ENCODE data around the gene FAM193A.
A peak's percentile ranks its signal among the peaks of the same experiment; 100 is the strongest.
"Not testable (repeated sequence)": the region's sequence is repeated elsewhere in the genome, so short reads cannot be mapped to it uniquely, and the experiment has no call there.

Gene FAM193A

DNA sequence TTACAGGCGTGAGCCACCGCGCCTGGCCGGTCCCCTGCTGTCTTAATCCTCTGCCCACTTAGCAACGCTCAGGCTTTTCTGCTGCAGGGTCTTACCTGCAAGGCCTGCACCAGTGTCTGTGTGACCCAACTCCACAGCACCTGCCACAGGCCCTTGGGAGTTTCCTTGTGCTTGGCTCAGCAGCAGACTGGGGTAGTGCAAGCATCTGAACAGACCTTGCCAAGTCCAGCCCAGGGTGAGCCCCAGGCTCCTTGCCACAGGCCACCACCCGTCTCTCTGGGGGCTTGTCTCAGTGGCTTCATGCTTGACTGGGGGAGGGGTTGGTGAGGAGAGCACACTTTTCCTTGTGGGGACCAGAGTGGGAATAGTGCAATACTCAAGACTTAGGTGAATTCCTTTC is 87.0 kb downstream of the FAM193A start:
- no peak overlapping the region for H3K9ac ChIP-seq (ENCODE audit: insufficient read length)
- H3K27ac ChIP-seq: peak overlapping the region; percentile 30; the same call in 1 of the 2 replicates
- TF ChIP-seq POLR2AphosphoS5 (IDR thresholded peaks at IDR 0.05; ENCODE audit: borderline replicate concordance, low read depth, low read length) (no peak), EZH2 (IDR thresholded peaks at IDR 0.05) (no peak), FOXP2 (optimal IDR thresholded peaks at IDR 0.05; ENCODE audit: control extremely low read depth, extremely low read length, insufficient read depth) (no peak)
- H3K9me3 ChIP-seq (ENCODE audit: low read depth, low read length): no peaks in the 10 kb centered on the region
- no peak for DNase-seq (ENCODE audit: low read depth, low spot score)
- peaks cover 18% of the 10 kb centered on the region; the same call in 1 of the 2 replicates for H3K36me3 ChIP-seq (ENCODE audit: insufficient read depth, low read length)
- no peak overlapping the region for H3K4me3 ChIP-seq

GRCh38 chr4:2624782-2625530 is 88.5 kb downstream of the FAM193A start:
- Histone ChIP-seq H3K36me3 (ENCODE audit: insufficient read depth, low read length) (peaks cover 28% of the 10 kb centered on the region), H3K9ac (ENCODE audit: insufficient read length) (no peak overlapping the region), H3K4me3 (no peak overlapping the region), H3K9me3 (ENCODE audit: low read depth, low read length) (no peaks in the 10 kb centered on the region), H3K27ac (peak overlapping the region; percentile 19; the same call in 1 of the 2 replicates)
- no peak for DNase-seq (ENCODE audit: low read depth, low spot score)
- no peak for TF ChIP-seq EZH2 (IDR thresholded peaks at IDR 0.05)
- no peak for TF ChIP-seq FOXP2 (optimal IDR thresholded peaks at IDR 0.05; ENCODE audit: control extremely low read depth, extremely low read length, insufficient read depth)
- TF ChIP-seq POLR2AphosphoS5 (IDR thresholded peaks at IDR 0.05; ENCODE audit: borderline replicate concordance, low read depth, low read length): no peak

DNA sequence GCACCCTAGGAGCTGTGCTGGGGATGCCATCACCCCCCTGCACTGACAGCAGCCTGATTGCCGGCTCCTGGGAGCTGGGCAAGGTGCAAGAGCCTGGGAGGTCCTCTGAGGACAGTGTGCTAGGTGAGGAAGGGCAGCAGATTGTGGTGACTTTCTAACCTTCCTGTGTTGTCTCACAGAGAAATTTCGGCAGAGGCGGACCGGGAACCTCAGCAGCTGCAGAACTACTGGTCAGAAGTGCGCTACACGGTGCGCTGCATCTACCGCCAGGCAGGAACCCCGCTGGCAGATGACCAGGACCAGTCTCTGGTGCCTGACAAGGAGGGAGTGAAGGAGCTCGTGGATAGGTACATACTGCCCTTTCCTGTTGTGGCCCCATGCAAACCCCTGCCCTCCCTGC is 89.8 kb downstream of the FAM193A start:
- peaks cover 40% of the 10 kb centered on the region for H3K36me3 ChIP-seq (ENCODE audit: insufficient read depth, low read length)
- H3K4me3 ChIP-seq: no peak overlapping the region
- DNase-seq (ENCODE audit: low read depth, low spot score): no peak
- H3K9me3 ChIP-seq (ENCODE audit: low read depth, low read length): no peaks in the 10 kb centered on the region
- H3K27ac ChIP-seq: no peak overlapping the region
- H3K9ac ChIP-seq (ENCODE audit: insufficient read length): no peak overlapping the region
- TF ChIP-seq EZH2 (IDR thresholded peaks at IDR 0.05) (no peak), POLR2AphosphoS5 (IDR thresholded peaks at IDR 0.05; ENCODE audit: borderline replicate concordance, low read depth, low read length) (no peak), FOXP2 (optimal IDR thresholded peaks at IDR 0.05; ENCODE audit: control extremely low read depth, extremely low read length, insufficient read depth) (no peak)

DNA sequence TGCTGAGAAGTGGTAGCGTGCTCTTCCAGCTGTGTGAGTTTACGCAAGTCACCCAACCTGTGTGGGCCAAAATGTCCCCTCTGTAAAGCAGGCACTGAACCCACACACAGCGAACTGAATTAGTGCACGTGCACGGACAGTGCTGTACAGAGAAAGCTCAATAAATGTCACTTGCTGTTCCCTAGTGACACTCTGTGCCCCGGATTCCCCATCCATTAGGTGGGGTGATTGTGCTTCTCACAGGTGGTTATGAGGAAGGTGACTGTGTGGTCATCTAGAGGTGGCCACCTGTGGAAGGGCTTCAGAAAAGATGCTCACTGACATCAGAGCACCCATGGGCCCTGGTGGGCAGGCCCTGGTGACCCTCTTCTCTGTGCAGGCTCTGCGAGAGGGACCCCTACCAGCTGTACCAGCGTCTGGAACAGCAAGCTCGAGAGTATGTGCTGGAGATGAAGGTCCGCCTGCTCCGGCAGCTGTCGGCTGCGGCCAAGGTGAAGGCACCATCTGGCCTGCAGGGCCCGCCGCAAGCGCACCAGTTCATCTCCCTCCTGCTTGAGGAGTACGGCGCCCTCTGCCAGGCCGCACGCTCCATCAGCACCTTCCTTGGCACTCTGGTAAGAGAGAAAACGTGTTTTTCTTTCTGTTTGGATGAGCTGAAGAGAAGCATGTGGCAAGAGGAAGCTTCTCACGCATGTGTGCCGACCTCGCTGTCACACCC is 94.3 kb downstream of the FAM193A start:
- Histone ChIP-seq H3K9ac (ENCODE audit: insufficient read length) (no peak overlapping the region), H3K36me3 (ENCODE audit: insufficient read depth, low read length) (peaks cover 63% of the 10 kb centered on the region), H3K27ac (no peak overlapping the region), H3K4me3 (no peak overlapping the region), H3K9me3 (ENCODE audit: low read depth, low read length) (no peaks in the 10 kb centered on the region)
- no peak for DNase-seq (ENCODE audit: low read depth, low spot score)
- TF ChIP-seq EZH2 (IDR thresholded peaks at IDR 0.05) (no peak), POLR2AphosphoS5 (IDR thresholded peaks at IDR 0.05; ENCODE audit: borderline replicate concordance, low read depth, low read length) (no peak), FOXP2 (optimal IDR thresholded peaks at IDR 0.05; ENCODE audit: control extremely low read depth, extremely low read length, insufficient read depth) (no peak)

- no peak for TF ChIP-seq EZH2 (IDR thresholded peaks at IDR 0.05)
- TF ChIP-seq POLR2AphosphoS5 (IDR thresholded peaks at IDR 0.05; ENCODE audit: borderline replicate concordance, low read depth, low read length): no peak
- no peak for TF ChIP-seq FOXP2 (optimal IDR thresholded peaks at IDR 0.05; ENCODE audit: control extremely low read depth, extremely low read length, insufficient read depth)
- Histone ChIP-seq H3K27ac (peak overlapping the region; percentile 68; the same call in 1 of the 2 replicates), H3K4me3 (no peak overlapping the region), H3K9ac (ENCODE audit: insufficient read length) (no peak overlapping the region), H3K36me3 (ENCODE audit: insufficient read depth, low read length) (peaks cover 65% of the 10 kb centered on the region), H3K9me3 (ENCODE audit: low read depth, low read length) (no peaks in the 10 kb centered on the region)
- DNase-seq (ENCODE audit: low read depth, low spot score): no peak
These were observed 97.6 kb downstream of the FAM193A start for GRCh38 chr4:2634014-2634413.

DNA sequence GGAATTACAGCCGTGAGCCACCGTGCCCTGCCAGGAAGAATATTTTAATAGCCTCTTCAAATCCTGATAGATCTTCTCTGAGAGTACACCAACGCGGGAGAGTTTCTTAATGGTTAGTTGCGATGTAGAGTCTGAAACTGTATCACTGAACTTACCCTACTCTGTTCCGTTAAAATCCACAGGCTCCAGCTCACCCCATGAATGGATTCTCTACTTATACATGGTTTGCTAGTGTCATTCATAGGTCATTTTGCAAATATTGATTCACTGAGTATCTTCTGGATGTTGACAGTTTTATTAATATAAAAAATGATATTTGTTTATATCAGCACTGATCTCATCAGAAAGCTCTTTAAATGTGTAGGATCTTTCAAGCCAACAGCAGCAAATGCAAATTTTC is 99.9 kb downstream of the FAM193A start:
- Histone ChIP-seq H3K9ac (ENCODE audit: insufficient read length) (no peak overlapping the region), H3K27ac (no peak overlapping the region), H3K9me3 (ENCODE audit: low read depth, low read length) (no peaks in the 10 kb centered on the region), H3K36me3 (ENCODE audit: insufficient read depth, low read length) (peaks cover 61% of the 10 kb centered on the region), H3K4me3 (no peak overlapping the region)
- TF ChIP-seq EZH2 (IDR thresholded peaks at IDR 0.05): no peak
- no peak for TF ChIP-seq FOXP2 (optimal IDR thresholded peaks at IDR 0.05; ENCODE audit: control extremely low read depth, extremely low read length, insufficient read depth)
- no peak for TF ChIP-seq POLR2AphosphoS5 (IDR thresholded peaks at IDR 0.05; ENCODE audit: borderline replicate concordance, low read depth, low read length)
- no peak for DNase-seq (ENCODE audit: low read depth, low spot score)

GRCh38 chr4:2636994-2637393 is 100.5 kb downstream of the FAM193A start:
- peaks cover 56% of the 10 kb centered on the region for H3K36me3 ChIP-seq (ENCODE audit: insufficient read depth, low read length)
- not testable (repeated sequence) for H3K27ac ChIP-seq; H3K9me3 ChIP-seq (ENCODE audit: low read depth, low read length); DNase-seq (ENCODE audit: low read depth, low spot score); H3K4me3 ChIP-seq; H3K9ac ChIP-seq (ENCODE audit: insufficient read length)

DNA sequence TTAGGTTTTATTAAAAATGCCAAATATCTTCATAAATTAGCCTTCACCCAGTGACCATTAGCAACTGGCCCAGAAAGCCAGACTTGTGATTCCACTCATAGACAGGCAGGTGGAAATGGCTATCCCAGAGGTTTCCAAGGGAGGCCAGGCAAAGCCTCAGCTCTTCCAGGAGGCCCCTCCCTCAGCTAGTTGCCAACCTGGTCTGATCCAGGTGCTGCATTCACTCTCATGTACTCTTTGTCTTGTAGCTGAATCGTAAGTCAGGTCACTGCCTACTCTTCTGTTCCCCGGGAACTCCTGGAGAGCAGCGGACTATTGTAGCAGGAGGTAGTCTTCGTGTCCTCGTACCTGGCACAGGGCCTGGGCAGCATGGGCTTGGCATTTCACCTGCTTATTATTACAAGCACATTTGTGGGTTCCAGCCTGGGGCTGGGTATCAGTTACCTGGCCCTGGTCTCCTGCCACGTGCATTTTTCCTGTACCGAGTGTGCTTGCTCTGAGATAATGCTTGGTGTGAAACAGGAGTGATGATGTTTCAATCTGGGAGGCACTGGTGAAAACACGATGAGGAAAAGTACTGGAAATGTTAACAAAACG is 101.6 kb downstream of the FAM193A start:
- Histone ChIP-seq H3K36me3 (ENCODE audit: insufficient read depth, low read length) (peaks cover 54% of the 10 kb centered on the region), H3K9ac (ENCODE audit: insufficient read length) (no peak overlapping the region), H3K27ac (no peak overlapping the region), H3K4me3 (no peak overlapping the region), H3K9me3 (ENCODE audit: low read depth, low read length) (no peaks in the 10 kb centered on the region)
- no peak for DNase-seq (ENCODE audit: low read depth, low spot score)
- TF ChIP-seq EZH2 (IDR thresholded peaks at IDR 0.05): no peak
- TF ChIP-seq FOXP2 (optimal IDR thresholded peaks at IDR 0.05; ENCODE audit: control extremely low read depth, extremely low read length, insufficient read depth): no peak
- TF ChIP-seq POLR2AphosphoS5 (IDR thresholded peaks at IDR 0.05; ENCODE audit: borderline replicate concordance, low read depth, low read length): no peak

Data from SK-N-MC (cell line).